B cell (primary cell): ENCODE data around the gene GALNT17.

ENCODE experiments used
- EZH2 ChIP-seq: IDR thresholded peaks from 2 replicates; pipeline ENCODE4 v1.6.1; 2012; ENCODE audit warnings: borderline replicate concordance, low read depth, mild to moderate bottlenecking, moderate library complexity, low read length; ENCODE audit not compliant: insufficient read depth, poor library complexity, severe bottlenecking
- TF ChIP-seq, protein P1 (sequence below): fragments of 200-600 bp; IDR thresholded peaks from one replicate; pipeline ENCODE4 v1.8.0; 2022; ENCODE audit warnings: antibody characterized with exemption, mild to moderate bottlenecking

DNA sequence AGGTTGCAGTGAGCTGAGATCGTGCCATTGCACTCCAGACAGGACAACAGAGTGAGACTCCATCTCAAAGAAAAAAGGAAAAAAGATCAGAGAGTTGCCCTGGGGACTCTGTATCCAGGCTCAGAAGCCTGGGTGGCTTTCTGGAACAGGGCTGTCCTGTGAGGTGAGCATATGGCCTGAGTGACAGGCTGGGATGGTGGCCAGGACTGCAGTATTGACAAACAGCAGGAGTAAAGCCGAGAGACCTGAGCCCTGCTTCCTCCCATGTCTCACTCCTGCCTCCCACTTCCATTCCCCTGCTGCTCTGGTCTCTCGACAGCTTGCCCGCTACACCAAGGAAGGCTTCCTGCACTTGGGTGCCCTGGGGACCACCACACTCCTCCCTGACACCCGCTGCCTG lies 578.5 kb downstream of the GALNT17 start:
- TF ChIP-seq, protein P1, sequence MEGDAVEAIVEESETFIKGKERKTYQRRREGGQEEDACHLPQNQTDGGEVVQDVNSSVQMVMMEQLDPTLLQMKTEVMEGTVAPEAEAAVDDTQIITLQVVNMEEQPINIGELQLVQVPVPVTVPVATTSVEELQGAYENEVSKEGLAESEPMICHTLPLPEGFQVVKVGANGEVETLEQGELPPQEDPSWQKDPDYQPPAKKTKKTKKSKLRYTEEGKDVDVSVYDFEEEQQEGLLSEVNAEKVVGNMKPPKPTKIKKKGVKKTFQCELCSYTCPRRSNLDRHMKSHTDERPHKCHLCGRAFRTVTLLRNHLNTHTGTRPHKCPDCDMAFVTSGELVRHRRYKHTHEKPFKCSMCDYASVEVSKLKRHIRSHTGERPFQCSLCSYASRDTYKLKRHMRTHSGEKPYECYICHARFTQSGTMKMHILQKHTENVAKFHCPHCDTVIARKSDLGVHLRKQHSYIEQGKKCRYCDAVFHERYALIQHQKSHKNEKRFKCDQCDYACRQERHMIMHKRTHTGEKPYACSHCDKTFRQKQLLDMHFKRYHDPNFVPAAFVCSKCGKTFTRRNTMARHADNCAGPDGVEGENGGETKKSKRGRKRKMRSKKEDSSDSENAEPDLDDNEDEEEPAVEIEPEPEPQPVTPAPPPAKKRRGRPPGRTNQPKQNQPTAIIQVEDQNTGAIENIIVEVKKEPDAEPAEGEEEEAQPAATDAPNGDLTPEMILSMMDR = no peak
- no peak for TF ChIP-seq EZH2
